Thyroid gland (tissue), 4 donors: Measurements from ENCODE around the gene ATIC.

ENCODE experiments used
- CTCF ChIP-seq, 6 experiments: fragments of 200-600 bp in 3 of 6; fragments of 450-650 bp in 3 of 6; sonication (generic) in 3 of 6; IDR thresholded peaks; one replicate each; pipeline ENCODE4 v1.5.1; 2016 to 2019; ENCODE audit warnings: antibody characterized with exemption in 6 of 6, mild to moderate bottlenecking in 2 of 6, inconsistent platforms in 1 of 6, moderate library complexity in 1 of 6
- POLR2A ChIP-seq, 2 donors: fragments of 450-650 bp; IDR thresholded peaks; one replicate each; pipeline ENCODE4 v1.6.1; 2017; ENCODE audit warnings: antibody characterized with exemption in 2 of 2, mild to moderate bottlenecking in 2 of 2, moderate library complexity in 1 of 2

- TF ChIP-seq POLR2A (IDR thresholded peaks at IDR 0.05) (no peak), CTCF (IDR thresholded peaks at IDR 0.05) (no peak)
Observed at GRCh38 chr2:215262303-215262702, 49.6 kb upstream of the ATIC start.
